ENCODE results near the gene PILRA. TPM values are rescaled to one million over a fixed set of nuclear protein-coding genes. Genes with fewer than 3 reads are reported as not detected.
"Not testable (repeated sequence)": the region's sequence is repeated elsewhere in the genome, so short reads cannot be mapped to it uniquely, and the experiment has no call there.

The PILRA gene
- total and polyA plus RNA-seq, 9 donors: 1.5 to 25.9 (median 4.8) TPM

DNA sequence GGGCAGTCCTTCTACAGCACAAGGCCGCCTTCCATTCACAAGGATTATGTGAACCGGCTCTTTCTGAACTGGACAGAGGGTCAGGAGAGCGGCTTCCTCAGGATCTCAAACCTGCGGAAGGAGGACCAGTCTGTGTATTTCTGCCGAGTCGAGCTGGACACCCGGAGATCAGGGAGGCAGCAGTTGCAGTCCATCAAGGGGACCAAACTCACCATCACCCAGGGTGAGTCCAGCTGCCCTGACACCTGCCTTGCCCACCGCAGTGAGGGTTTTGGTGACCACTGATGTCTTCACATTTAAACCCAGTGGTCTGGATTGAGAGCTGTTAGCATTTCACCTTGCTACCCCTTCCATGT lies 14.5 kb upstream of the PILRA start:
- TF ChIP-seq, protein P1, sequence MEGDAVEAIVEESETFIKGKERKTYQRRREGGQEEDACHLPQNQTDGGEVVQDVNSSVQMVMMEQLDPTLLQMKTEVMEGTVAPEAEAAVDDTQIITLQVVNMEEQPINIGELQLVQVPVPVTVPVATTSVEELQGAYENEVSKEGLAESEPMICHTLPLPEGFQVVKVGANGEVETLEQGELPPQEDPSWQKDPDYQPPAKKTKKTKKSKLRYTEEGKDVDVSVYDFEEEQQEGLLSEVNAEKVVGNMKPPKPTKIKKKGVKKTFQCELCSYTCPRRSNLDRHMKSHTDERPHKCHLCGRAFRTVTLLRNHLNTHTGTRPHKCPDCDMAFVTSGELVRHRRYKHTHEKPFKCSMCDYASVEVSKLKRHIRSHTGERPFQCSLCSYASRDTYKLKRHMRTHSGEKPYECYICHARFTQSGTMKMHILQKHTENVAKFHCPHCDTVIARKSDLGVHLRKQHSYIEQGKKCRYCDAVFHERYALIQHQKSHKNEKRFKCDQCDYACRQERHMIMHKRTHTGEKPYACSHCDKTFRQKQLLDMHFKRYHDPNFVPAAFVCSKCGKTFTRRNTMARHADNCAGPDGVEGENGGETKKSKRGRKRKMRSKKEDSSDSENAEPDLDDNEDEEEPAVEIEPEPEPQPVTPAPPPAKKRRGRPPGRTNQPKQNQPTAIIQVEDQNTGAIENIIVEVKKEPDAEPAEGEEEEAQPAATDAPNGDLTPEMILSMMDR (IDR thresholded peaks at IDR 0.05): no peak
- TF ChIP-seq EP300 (IDR thresholded peaks at IDR 0.05) (no peak), POLR2A (IDR thresholded peaks at IDR 0.05) (no peak)
- no peak overlapping the region for H3K27ac ChIP-seq
- H3K9me3 ChIP-seq: no peaks in the 10 kb centered on the region
- no peaks in the 10 kb centered on the region for H3K4me1 ChIP-seq (ENCODE audit: insufficient read depth)
- WGBS, 3 donors: 89 to 94% (median 92%) methylated on average over 8 of the region's 8 CpGs
- H3K36me3 ChIP-seq: no peaks in the 10 kb centered on the region
- no peak for DNase-seq
- H3K27me3 ChIP-seq: no peaks in the 10 kb centered on the region
- H3K4me3 ChIP-seq: no peak overlapping the region
- intact Hi-C loops (cut with DNase I): loop anchor here in 2 of 4 donors (10.0 kb wide), 2 partner anchors 46 to 1054 kb away; no protein-coding TSS in a partner anchor

DNA sequence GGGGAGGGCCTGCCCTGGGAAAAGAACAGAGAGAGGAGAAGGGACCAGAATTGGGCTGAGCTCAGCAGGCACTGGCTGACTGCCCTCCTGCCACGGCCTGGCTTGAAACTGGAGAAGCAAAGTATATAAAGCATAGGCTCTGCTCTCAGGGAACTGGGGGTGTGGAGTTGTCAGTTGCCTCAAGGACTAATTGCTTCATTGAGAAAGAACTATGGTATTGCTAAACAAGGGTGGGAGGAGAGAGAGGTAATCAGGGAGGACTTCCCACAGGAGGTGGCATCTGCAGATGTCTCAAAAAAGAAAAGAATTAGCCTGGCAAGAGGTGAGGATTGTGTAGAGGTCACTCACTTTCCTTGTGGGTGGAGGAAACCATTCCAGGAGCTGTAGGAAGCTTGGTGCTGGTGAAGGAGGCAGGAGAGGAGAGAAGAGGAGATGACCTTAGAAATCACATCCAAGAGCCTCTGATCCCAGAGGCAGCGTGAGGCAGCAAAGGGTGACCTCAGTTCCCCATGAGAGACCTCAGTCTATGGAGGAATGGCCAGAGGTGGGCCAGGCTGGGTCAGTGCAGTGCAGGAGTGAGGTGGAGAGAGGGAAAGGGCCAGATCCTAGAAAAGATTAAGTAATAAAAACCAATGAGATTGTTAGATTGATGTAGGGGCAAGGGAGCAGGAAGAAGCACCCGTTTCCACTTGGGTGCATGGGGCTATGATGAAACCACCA lies 13.0 kb upstream of the PILRA start:
- Histone ChIP-seq H3K27ac (no peak overlapping the region), H3K9me3 (no peaks in the 10 kb centered on the region), H3K36me3 (no peaks in the 10 kb centered on the region), H3K4me3 (no peak overlapping the region), H3K4me1 (ENCODE audit: insufficient read depth) (no peaks in the 10 kb centered on the region), H3K27me3 (no peaks in the 10 kb centered on the region)
- intact Hi-C loops (cut with DNase I): no loop called here
- TF ChIP-seq EP300 (IDR thresholded peaks at IDR 0.05): no peak
- TF ChIP-seq, protein P1 (IDR thresholded peaks at IDR 0.05): no peak
- TF ChIP-seq POLR2A (IDR thresholded peaks at IDR 0.05): no peak
- 88 to 89% (median 89%) methylated on average over 3 of the region's 3 CpGs for WGBS, 3 donors
- no peak for DNase-seq

DNA sequence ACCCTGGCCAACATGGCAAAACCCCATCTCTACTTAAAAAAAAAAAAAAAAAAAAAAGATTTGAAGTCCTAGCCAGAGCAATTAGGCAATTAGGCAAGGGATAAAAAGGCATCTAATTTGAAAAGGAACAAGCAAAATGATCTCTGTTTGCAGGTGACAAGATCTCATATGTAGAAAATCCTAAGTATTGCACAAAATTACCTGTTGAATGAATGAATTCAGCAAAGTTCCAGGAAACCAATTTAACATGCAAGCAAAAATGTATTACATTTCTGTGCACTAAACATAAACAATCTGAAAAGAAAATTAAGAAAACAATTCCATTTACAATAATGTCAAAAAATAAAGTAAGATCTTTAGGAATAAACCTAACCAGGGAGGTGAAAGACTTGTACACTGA lies 10.2 kb upstream of the PILRA start:
- Histone ChIP-seq H3K9me3 (no peaks in the 10 kb centered on the region), H3K27ac (no peak overlapping the region), H3K36me3 (no peaks in the 10 kb centered on the region), H3K4me3 (no peak overlapping the region), H3K4me1 (ENCODE audit: insufficient read depth) (no peaks in the 10 kb centered on the region), H3K27me3 (no peaks in the 10 kb centered on the region)
- no peak for DNase-seq
- intact Hi-C loops (cut with DNase I): no loop called here
- TF ChIP-seq EP300 (IDR thresholded peaks at IDR 0.05): no peak
- no peak for TF ChIP-seq POLR2A (IDR thresholded peaks at IDR 0.05)
- TF ChIP-seq, protein P1 (IDR thresholded peaks at IDR 0.05): no peak

DNA sequence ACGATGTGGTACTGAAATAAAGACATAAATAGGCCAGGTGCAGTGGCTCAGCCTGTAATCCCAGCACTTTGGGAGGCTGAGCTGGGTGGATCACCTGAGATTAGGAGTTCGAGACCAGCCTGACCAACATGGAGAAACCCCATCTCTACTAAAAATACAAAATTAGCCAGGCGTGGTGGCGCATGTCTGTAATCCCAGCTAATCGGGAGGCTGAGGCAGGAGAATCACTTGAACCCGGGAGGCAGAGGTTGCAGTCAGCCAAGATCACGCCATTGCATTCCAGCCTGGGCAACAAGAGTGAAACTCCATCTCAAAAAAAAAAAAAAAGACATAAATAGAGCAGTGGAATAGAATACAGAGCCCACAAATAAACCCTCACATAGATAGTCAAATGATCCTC lies 9.5 kb upstream of the PILRA start:
- 96 to 97% (median 97%) methylated on average over 7 of the region's 7 CpGs for WGBS, 3 donors

DNA sequence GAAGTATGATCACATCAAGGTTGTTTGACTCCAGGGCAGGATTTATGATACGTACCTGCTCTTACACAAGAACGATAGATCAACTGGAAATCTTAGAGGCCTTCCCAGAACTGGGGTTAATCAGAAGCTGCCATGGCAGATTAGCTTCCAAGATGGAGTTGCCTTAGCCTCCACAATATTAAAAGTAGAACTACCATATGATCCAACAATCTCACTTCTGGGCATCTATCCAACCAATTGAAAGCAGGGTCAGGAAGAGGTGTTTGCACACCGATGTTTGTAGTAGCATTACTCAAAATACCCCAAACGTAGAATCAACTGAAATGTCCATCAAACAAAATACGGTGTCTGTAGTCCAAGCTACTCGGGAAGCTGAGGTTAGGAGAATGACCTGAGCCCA lies 8.8 kb upstream of the PILRA start:
- no peak overlapping the region for H3K4me3 ChIP-seq
- H3K9me3 ChIP-seq: no peaks in the 10 kb centered on the region
- DNase-seq: no peak
- intact Hi-C loops (cut with DNase I): no loop called here
- no peaks in the 10 kb centered on the region for H3K36me3 ChIP-seq
- H3K27me3 ChIP-seq: no peaks in the 10 kb centered on the region
- no peaks in the 10 kb centered on the region for H3K4me1 ChIP-seq (ENCODE audit: insufficient read depth)
- no peak overlapping the region for H3K27ac ChIP-seq
- 80 to 89% (median 83%) methylated on average over 6 of the region's 6 CpGs for WGBS, 3 donors
- TF ChIP-seq, protein P1 (IDR thresholded peaks at IDR 0.05): no peak
- TF ChIP-seq POLR2A (IDR thresholded peaks at IDR 0.05) (no peak), EP300 (IDR thresholded peaks at IDR 0.05) (no peak)

More for the DNA sequence above, 9.5 kb upstream of the PILRA start:
- H3K27ac ChIP-seq; H3K27me3 ChIP-seq; intact Hi-C loops (cut with DNase I); H3K4me3 ChIP-seq; H3K36me3 ChIP-seq; H3K4me1 ChIP-seq (ENCODE audit: insufficient read depth); H3K9me3 ChIP-seq; DNase-seq: not testable (repeated sequence)

DNA sequence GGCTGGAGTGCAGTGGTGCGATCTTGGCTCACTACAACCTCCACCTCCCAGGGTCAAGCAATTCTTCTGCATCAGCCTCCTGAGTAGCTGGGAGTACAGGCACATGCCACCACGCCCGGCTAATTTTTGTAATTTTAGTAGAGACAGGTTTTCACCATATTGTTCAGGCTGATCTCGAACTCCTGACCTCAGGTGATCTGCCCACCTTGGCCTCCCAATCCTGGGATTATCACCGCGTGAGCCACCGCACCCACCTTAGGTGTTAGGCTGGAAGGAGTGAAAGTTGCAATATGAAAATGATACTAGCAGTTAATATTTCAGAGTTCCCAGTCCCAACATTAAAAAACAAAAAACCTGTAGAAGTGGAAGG lies 7.3 kb upstream of the PILRA start:
- intact Hi-C loops (cut with DNase I); H3K4me3 ChIP-seq; H3K27ac ChIP-seq; H3K9me3 ChIP-seq; H3K4me1 ChIP-seq (ENCODE audit: insufficient read depth); DNase-seq; H3K27me3 ChIP-seq; H3K36me3 ChIP-seq: not testable (repeated sequence)
- 95 to 97% (median 96%) methylated on average over 7 of the region's 7 CpGs for WGBS, 3 donors
